BLaER1 (cell line): Measurements from ENCODE around the gene EBP.
"Not testable (repeated sequence)": the region's sequence is repeated elsewhere in the genome, so short reads cannot be mapped to it uniquely, and the experiment has no call there.

ENCODE experiments used
- H3K27ac ChIP-seq: shearing (Covaris generic); formaldehyde crosslinking; 2 replicates; pipeline ENCODE4 v1.8.1; 2022
- H3K27me3 ChIP-seq: shearing (Covaris generic); formaldehyde crosslinking; 2 replicates; pipeline ENCODE4 v1.8.1; 2022
- H3K36me3 ChIP-seq: shearing (Covaris generic); formaldehyde crosslinking; 2 replicates; pipeline ENCODE4 v1.8.1; 2022
- H3K4me1 ChIP-seq: shearing (Covaris generic); formaldehyde crosslinking; 2 replicates; pipeline ENCODE4 v1.8.1; 2022
- H3K4me2 ChIP-seq: shearing (Covaris generic); formaldehyde crosslinking; 2 replicates; pipeline ENCODE4 v1.8.1; 2022
- H3K4me3 ChIP-seq: shearing (Covaris generic); formaldehyde crosslinking; 2 replicates; pipeline ENCODE4 v1.8.1; 2022
- H3K9ac ChIP-seq: shearing (Covaris generic); formaldehyde crosslinking; 2 replicates; pipeline ENCODE4 v1.8.1; 2022
- H3K9me3 ChIP-seq: shearing (Covaris generic); formaldehyde crosslinking; 2 replicates; pipeline ENCODE4 v1.8.1; 2022
- H4K20me1 ChIP-seq: shearing (Covaris generic); formaldehyde crosslinking; 2 replicates; pipeline ENCODE4 v1.8.1; 2022
- Cebpa-rat ChIP-seq: shearing (Covaris generic); IDR thresholded peaks from 2 replicates; pipeline ENCODE4 v1.8.1; 2022

The EBP gene

GRCh38 chrX:48509245-48509590 is 12.4 kb upstream of the EBP start:
- no peak for TF ChIP-seq Cebpa-rat
- Histone ChIP-seq H3K4me2 (peak overlapping the region; percentile 76), H3K27ac (peak overlapping the region; percentile 63), H3K4me3 (peak overlapping the region; percentile 74), H3K9ac (peak overlapping the region; percentile 80), H4K20me1 (no peaks in the 10 kb centered on the region), H3K9me3 (no peaks in the 10 kb centered on the region), H3K4me1 (peaks cover 7% of the 10 kb centered on the region), H3K36me3 (no peaks in the 10 kb centered on the region; the same call in 1 of the 2 replicates), H3K27me3 (peaks cover 16% of the 10 kb centered on the region)

GRCh38 chrX:48509619-48510018 is 12.0 kb upstream of the EBP start:
- Histone ChIP-seq H3K9ac (peak overlapping the region; percentile 80; the same call in 1 of the 2 replicates), H3K36me3 (no peaks in the 10 kb centered on the region; the same call in 1 of the 2 replicates), H4K20me1 (no peaks in the 10 kb centered on the region), H3K4me2 (peak overlapping the region; percentile 76), H3K4me3 (peak overlapping the region; percentile 74), H3K9me3 (no peaks in the 10 kb centered on the region), H3K27ac (no peak overlapping the region), H3K27me3 (peaks cover 16% of the 10 kb centered on the region; the same call in 1 of the 2 replicates), H3K4me1 (peaks cover 7% of the 10 kb centered on the region)
- TF ChIP-seq Cebpa-rat: no peak

- H3K9me3 ChIP-seq: no peaks in the 10 kb centered on the region
- H3K9ac ChIP-seq: no peak overlapping the region
- no peak overlapping the region for H3K27ac ChIP-seq
- no peak overlapping the region for H3K4me3 ChIP-seq
- H3K4me2 ChIP-seq: no peak overlapping the region
- TF ChIP-seq Cebpa-rat: no peak
- H3K36me3 ChIP-seq: peaks cover 6% of the 10 kb centered on the region; the same call in 1 of the 2 replicates
- H3K4me1 ChIP-seq: peaks cover 7% of the 10 kb centered on the region
- H3K27me3 ChIP-seq: peaks cover 19% of the 10 kb centered on the region
- no peaks in the 10 kb centered on the region for H4K20me1 ChIP-seq
Observed at GRCh38 chrX:48511560-48511959, 10.0 kb upstream of the EBP start.

GRCh38 chrX:48512371-48512935 is 9.2 kb upstream of the EBP start:
- Histone ChIP-seq H3K27me3 (peaks cover 18% of the 10 kb centered on the region), H4K20me1 (no peaks in the 10 kb centered on the region), H3K36me3 (peaks cover 6% of the 10 kb centered on the region; the same call in 1 of the 2 replicates), H3K4me3 (no peak overlapping the region), H3K9me3 (no peaks in the 10 kb centered on the region), H3K4me2 (no peak overlapping the region), H3K27ac (no peak overlapping the region), H3K4me1 (peaks cover 7% of the 10 kb centered on the region), H3K9ac (no peak overlapping the region)
- TF ChIP-seq Cebpa-rat: no peak

- Histone ChIP-seq H3K4me2 (no peak overlapping the region), H3K9me3 (no peaks in the 10 kb centered on the region), H4K20me1 (no peaks in the 10 kb centered on the region), H3K27me3 (peaks cover 18% of the 10 kb centered on the region), H3K4me1 (peaks cover 7% of the 10 kb centered on the region), H3K36me3 (peaks cover 6% of the 10 kb centered on the region; the same call in 1 of the 2 replicates), H3K27ac (no peak overlapping the region), H3K9ac (no peak overlapping the region), H3K4me3 (no peak overlapping the region)
- no peak for TF ChIP-seq Cebpa-rat
Observed at GRCh38 chrX:48513670-48514069, 7.9 kb upstream of the EBP start.

- H3K27ac ChIP-seq: no peak overlapping the region
- H3K9me3 ChIP-seq: no peaks in the 10 kb centered on the region
- H4K20me1 ChIP-seq: no peaks in the 10 kb centered on the region
- H3K9ac ChIP-seq: no peak overlapping the region
- peaks cover 6% of the 10 kb centered on the region; the same call in 1 of the 2 replicates for H3K36me3 ChIP-seq
- H3K27me3 ChIP-seq: peaks cover 18% of the 10 kb centered on the region
- H3K4me2 ChIP-seq: no peak overlapping the region
- H3K4me1 ChIP-seq: peaks cover 6% of the 10 kb centered on the region
- H3K4me3 ChIP-seq: no peak overlapping the region
- no peak for TF ChIP-seq Cebpa-rat
Observed at GRCh38 chrX:48514126-48514806, 7.3 kb upstream of the EBP start.

GRCh38 chrX:48514868-48515460 is 6.6 kb upstream of the EBP start:
- H3K27ac ChIP-seq: no peak overlapping the region
- no peak overlapping the region for H3K9ac ChIP-seq
- H3K9me3 ChIP-seq: no peaks in the 10 kb centered on the region
- no peak for TF ChIP-seq Cebpa-rat
- H3K27me3 ChIP-seq: peaks cover 24% of the 10 kb centered on the region
- no peak overlapping the region for H3K4me2 ChIP-seq
- H3K4me1 ChIP-seq: 0 out of 2 replicates have a peak, but pooled peaks cover under 1% of the 10 kb centered on the region
- H4K20me1 ChIP-seq: no peaks in the 10 kb centered on the region
- peaks cover 6% of the 10 kb centered on the region; the same call in 1 of the 2 replicates for H3K36me3 ChIP-seq
- H3K4me3 ChIP-seq: no peak overlapping the region

GRCh38 chrX:48515842-48516241 is 5.8 kb upstream of the EBP start:
- H3K4me2 ChIP-seq: no peak overlapping the region
- TF ChIP-seq Cebpa-rat: no peak
- peaks cover 6% of the 10 kb centered on the region; the same call in 1 of the 2 replicates for H3K36me3 ChIP-seq
- H3K9me3 ChIP-seq: no peaks in the 10 kb centered on the region
- peaks cover 9% of the 10 kb centered on the region for H3K4me1 ChIP-seq
- no peaks in the 10 kb centered on the region for H4K20me1 ChIP-seq
- no peak overlapping the region for H3K9ac ChIP-seq
- H3K27me3 ChIP-seq: peaks cover 33% of the 10 kb centered on the region
- H3K4me3 ChIP-seq: no peak overlapping the region
- no peak overlapping the region for H3K27ac ChIP-seq

GRCh38 chrX:48516285-48516684 is 5.3 kb upstream of the EBP start:
- Histone ChIP-seq H3K4me3 (no peak overlapping the region), H4K20me1 (no peaks in the 10 kb centered on the region), H3K27me3 (peaks cover 33% of the 10 kb centered on the region), H3K9ac (no peak overlapping the region), H3K27ac (no peak overlapping the region), H3K36me3 (peaks cover 6% of the 10 kb centered on the region; the same call in 1 of the 2 replicates), H3K9me3 (no peaks in the 10 kb centered on the region), H3K4me2 (no peak overlapping the region), H3K4me1 (peaks cover 13% of the 10 kb centered on the region)
- TF ChIP-seq Cebpa-rat: no peak

- Histone ChIP-seq H4K20me1 (no peaks in the 10 kb centered on the region), H3K4me3 (no peak overlapping the region), H3K9ac (no peak overlapping the region), H3K27me3 (peaks cover 33% of the 10 kb centered on the region), H3K4me2 (no peak overlapping the region), H3K27ac (no peak overlapping the region), H3K4me1 (peaks cover 14% of the 10 kb centered on the region), H3K36me3 (peaks cover 6% of the 10 kb centered on the region; the same call in 1 of the 2 replicates), H3K9me3 (peaks cover 5% of the 10 kb centered on the region; the same call in 1 of the 2 replicates)
- no peak for TF ChIP-seq Cebpa-rat
Observed at GRCh38 chrX:48516987-48517386, 4.6 kb upstream of the EBP start.

- Histone ChIP-seq H3K27me3 (peaks cover 25% of the 10 kb centered on the region), H3K4me1 (peaks cover 29% of the 10 kb centered on the region)
- H3K9ac ChIP-seq, H3K27ac ChIP-seq, H3K9me3 ChIP-seq, H4K20me1 ChIP-seq, H3K4me2 ChIP-seq, H3K4me3 ChIP-seq, H3K36me3 ChIP-seq: not testable (repeated sequence)
Observed at GRCh38 chrX:48519481-48519880, 2.1 kb upstream of the EBP start.
